SK-N-SH treated with all-trans-retinoic acid at 6 μM for 48 hours (cell line): ENCODE measurements around the gene CGB8.
A peak's percentile ranks its signal among the peaks of the same experiment; 100 is the strongest.

ENCODE experiments used
- ATAC-seq: fragments of 200-7000 bp; cut with Tn5 transposase; 3 replicates; pipeline ENCODE4 v1.9.1; 2020; ENCODE audit warnings: mild to moderate bottlenecking, moderate library complexity
- ARNTL ChIP-seq: fragments of 450-650 bp; formaldehyde crosslinking; IDR thresholded peaks from 2 replicates; pipeline ENCODE4 v1.5.0; 2020; ENCODE audit warnings: low read depth, mild to moderate bottlenecking, moderate library complexity, borderline replicate concordance
- BACH2 ChIP-seq: fragments of 250-450 bp; sonication (Bioruptor Pico); IDR thresholded peaks from 2 replicates; pipeline ENCODE4 v1.9.0; 2021; ENCODE audit warnings: mild to moderate bottlenecking, borderline replicate concordance
- CSDC2 ChIP-seq: fragments of 250-450 bp; sonication (Bioruptor Pico); IDR thresholded peaks from 2 replicates; pipeline ENCODE4 v1.5.0; 2020; ENCODE audit warnings: mild to moderate bottlenecking, moderate library complexity
- ESRRG ChIP-seq: fragments of 250-450 bp; sonication (Bioruptor Pico); IDR thresholded peaks from 2 replicates; pipeline ENCODE4 v1.6.1; 2021; ENCODE audit warnings: mild to moderate bottlenecking
- ISL1 ChIP-seq: fragments of 250-450 bp; sonication (Bioruptor Pico); IDR thresholded peaks from 2 replicates; pipeline ENCODE4 v2.1.2; 2022; ENCODE audit warnings: mild to moderate bottlenecking, moderate library complexity
- OSR1 ChIP-seq: fragments of 250-450 bp; sonication (Bioruptor Pico); IDR thresholded peaks from 2 replicates; pipeline ENCODE4 v1.8.0; 2022; ENCODE audit warnings: moderate library complexity, mild to moderate bottlenecking, inconsistent platforms
- PPARA ChIP-seq: fragments of 250-450 bp; sonication (Bioruptor Pico); IDR thresholded peaks from 2 replicates; pipeline ENCODE4 v1.5.0; 2020; ENCODE audit warnings: mild to moderate bottlenecking, borderline replicate concordance
- RARB ChIP-seq: fragments of 250-450 bp; sonication (Bioruptor Pico); IDR thresholded peaks from 2 replicates; pipeline ENCODE4 v1.8.0; 2021; ENCODE audit warnings: mild to moderate bottlenecking, moderate library complexity
- SNAI2 ChIP-seq: fragments of 250-450 bp; sonication (Bioruptor Pico); IDR thresholded peaks from 2 replicates; pipeline ENCODE4 v1.5.0; 2020; ENCODE audit warnings: mild to moderate bottlenecking, moderate library complexity
- TCF4 ChIP-seq: fragments of 250-450 bp; sonication (Bioruptor Pico); IDR thresholded peaks from 2 replicates; pipeline ENCODE4 v1.8.0; 2021; ENCODE audit warnings: mild to moderate bottlenecking, moderate library complexity, borderline replicate concordance
- TOX ChIP-seq: fragments of 250-450 bp; sonication (Bioruptor Pico); IDR thresholded peaks from 2 replicates; pipeline ENCODE4 v1.8.0; 2021; ENCODE audit warnings: mild to moderate bottlenecking, moderate library complexity, borderline replicate concordance
- ZC3H10 ChIP-seq: fragments of 250-450 bp; sonication (Bioruptor Pico); IDR thresholded peaks from 2 replicates; pipeline ENCODE4 v1.5.1; 2021; ENCODE audit warnings: mild to moderate bottlenecking, moderate library complexity
- ZFP3 ChIP-seq: fragments of 250-450 bp; sonication (Bioruptor Pico); IDR thresholded peaks from 2 replicates; pipeline ENCODE4 v1.5.0; 2020; ENCODE audit warnings: mild to moderate bottlenecking, moderate library complexity
- ZFP30 ChIP-seq: fragments of 450-650 bp; formaldehyde crosslinking; IDR thresholded peaks from 2 replicates; pipeline ENCODE4 v1.5.0; 2022; ENCODE audit warnings: mild to moderate bottlenecking, moderate library complexity
- ZNF565 ChIP-seq: fragments of 450-650 bp; formaldehyde crosslinking; conservative IDR thresholded peaks from 2 replicates; pipeline ENCODE4 v1.5.0; 2020; ENCODE audit warnings: low read depth, mild to moderate bottlenecking, moderate library complexity
- ZNF70 ChIP-seq: fragments of 450-650 bp; formaldehyde crosslinking; IDR thresholded peaks from 2 replicates; pipeline ENCODE4 v1.5.0; 2020; ENCODE audit warnings: mild to moderate bottlenecking, moderate library complexity
- TF ChIP-seq, protein P1 (sequence below): fragments of 250-450 bp; sonication (Bioruptor Pico); IDR thresholded peaks from 2 replicates; pipeline ENCODE4 v1.8.0; 2021; ENCODE audit warnings: low read depth, mild to moderate bottlenecking, moderate library complexity, borderline replicate concordance
- TF ChIP-seq, protein P2 (sequence below): fragments of 250-450 bp; sonication (Bioruptor Pico); IDR thresholded peaks from 2 replicates; pipeline ENCODE4 v1.5.0; 2020; ENCODE audit warnings: mild to moderate bottlenecking, moderate library complexity
- TF ChIP-seq, protein P3 (sequence below): fragments of 250-450 bp; sonication (Bioruptor Pico); IDR thresholded peaks from 2 replicates; pipeline ENCODE4 v1.5.1; 2021; ENCODE audit warnings: mild to moderate bottlenecking, moderate library complexity
- TF ChIP-seq, protein P4 (sequence below): fragments of 250-450 bp; sonication (Bioruptor Pico); IDR thresholded peaks from 2 replicates; pipeline ENCODE4 v1.8.0; 2020; ENCODE audit warnings: mild to moderate bottlenecking, moderate library complexity, borderline replicate concordance

CGB8 gene

DNA sequence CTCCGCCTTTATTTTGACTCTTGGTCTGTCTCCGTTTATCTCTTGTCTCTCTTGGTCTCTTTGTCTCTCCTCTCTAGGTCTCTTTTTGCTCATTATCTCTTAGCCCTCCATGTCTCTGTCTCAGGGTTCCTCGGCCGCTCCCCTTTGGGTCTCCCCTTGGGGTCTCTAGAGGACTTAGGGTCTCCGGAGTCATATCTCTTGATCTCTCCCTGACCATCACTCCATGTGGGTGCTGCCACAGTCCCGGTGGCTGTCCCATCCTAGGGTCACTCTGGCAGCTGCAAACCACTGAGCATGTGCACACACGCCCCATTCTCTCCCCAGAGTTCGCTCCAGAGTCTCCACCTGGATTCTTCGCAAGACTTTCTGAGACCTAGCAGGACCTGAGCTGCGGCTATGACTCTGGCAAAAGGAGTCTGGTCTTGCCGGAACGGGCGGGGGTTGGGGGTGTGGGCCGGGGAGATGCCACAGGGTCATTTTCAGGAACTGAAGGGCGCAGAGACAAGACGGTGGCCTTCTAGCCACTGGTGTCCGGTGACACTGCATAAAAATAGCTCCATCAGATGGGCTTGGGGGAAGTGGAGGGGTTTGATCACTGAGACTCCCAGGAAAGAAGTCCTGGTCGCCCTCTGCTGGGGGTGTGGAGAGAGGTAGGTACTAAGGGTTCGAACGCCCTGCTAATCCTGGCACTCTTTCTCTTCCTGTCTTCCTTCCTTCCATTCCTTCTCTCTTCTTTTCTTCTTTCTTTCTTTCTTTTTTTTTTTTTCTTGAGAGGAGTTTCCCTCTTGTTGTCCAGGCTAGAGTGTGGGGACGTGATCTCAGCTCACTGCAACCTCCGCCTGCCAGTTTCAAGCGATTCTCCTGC, 24.8 kb upstream of the CGB8 start:
- TF ChIP-seq OSR1, result no peak
- no peak for TF ChIP-seq ZNF565 (CRISPR knock-in tag)
- TF ChIP-seq PPARA, result no peak
- TF ChIP-seq RARB (CRISPR knock-in tag), result no peak
- no peak for TF ChIP-seq ZNF70 (CRISPR knock-in tag)
- TF ChIP-seq TOX (CRISPR knock-in tag), result no peak
- no peak for TF ChIP-seq ISL1 (CRISPR knock-in tag)
- TF ChIP-seq ESRRG, result no peak
- no peak for TF ChIP-seq CSDC2 (CRISPR knock-in tag)
- TF ChIP-seq ARNTL (CRISPR knock-in tag), result no peak
- TF ChIP-seq, protein P1, sequence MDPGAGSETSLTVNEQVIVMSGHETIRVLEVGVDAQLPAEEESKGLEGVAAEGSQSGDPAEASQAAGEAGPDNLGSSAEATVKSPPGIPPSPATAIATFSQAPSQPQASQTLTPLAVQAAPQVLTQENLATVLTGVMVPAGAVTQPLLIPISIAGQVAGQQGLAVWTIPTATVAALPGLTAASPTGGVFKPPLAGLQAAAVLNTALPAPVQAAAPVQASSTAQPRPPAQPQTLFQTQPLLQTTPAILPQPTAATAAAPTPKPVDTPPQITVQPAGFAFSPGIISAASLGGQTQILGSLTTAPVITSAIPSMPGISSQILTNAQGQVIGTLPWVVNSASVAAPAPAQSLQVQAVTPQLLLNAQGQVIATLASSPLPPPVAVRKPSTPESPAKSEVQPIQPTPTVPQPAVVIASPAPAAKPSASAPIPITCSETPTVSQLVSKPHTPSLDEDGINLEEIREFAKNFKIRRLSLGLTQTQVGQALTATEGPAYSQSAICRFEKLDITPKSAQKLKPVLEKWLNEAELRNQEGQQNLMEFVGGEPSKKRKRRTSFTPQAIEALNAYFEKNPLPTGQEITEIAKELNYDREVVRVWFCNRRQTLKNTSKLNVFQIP, result no peak
- no peak for TF ChIP-seq SNAI2 (CRISPR knock-in tag)
- TF ChIP-seq ZC3H10 (CRISPR knock-in tag), result no peak
- TF ChIP-seq BACH2, result no peak
- no peak for TF ChIP-seq ZFP3 (CRISPR knock-in tag)
- no peak for TF ChIP-seq ZFP30 (CRISPR knock-in tag)
- TF ChIP-seq, protein P2, sequence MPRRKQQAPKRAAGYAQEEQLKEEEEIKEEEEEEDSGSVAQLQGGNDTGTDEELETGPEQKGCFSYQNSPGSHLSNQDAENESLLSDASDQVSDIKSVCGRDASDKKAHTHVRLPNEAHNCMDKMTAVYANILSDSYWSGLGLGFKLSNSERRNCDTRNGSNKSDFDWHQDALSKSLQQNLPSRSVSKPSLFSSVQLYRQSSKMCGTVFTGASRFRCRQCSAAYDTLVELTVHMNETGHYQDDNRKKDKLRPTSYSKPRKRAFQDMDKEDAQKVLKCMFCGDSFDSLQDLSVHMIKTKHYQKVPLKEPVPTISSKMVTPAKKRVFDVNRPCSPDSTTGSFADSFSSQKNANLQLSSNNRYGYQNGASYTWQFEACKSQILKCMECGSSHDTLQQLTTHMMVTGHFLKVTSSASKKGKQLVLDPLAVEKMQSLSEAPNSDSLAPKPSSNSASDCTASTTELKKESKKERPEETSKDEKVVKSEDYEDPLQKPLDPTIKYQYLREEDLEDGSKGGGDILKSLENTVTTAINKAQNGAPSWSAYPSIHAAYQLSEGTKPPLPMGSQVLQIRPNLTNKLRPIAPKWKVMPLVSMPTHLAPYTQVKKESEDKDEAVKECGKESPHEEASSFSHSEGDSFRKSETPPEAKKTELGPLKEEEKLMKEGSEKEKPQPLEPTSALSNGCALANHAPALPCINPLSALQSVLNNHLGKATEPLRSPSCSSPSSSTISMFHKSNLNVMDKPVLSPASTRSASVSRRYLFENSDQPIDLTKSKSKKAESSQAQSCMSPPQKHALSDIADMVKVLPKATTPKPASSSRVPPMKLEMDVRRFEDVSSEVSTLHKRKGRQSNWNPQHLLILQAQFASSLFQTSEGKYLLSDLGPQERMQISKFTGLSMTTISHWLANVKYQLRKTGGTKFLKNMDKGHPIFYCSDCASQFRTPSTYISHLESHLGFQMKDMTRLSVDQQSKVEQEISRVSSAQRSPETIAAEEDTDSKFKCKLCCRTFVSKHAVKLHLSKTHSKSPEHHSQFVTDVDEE (CRISPR knock-in tag), result no peak
- TF ChIP-seq, protein P3, sequence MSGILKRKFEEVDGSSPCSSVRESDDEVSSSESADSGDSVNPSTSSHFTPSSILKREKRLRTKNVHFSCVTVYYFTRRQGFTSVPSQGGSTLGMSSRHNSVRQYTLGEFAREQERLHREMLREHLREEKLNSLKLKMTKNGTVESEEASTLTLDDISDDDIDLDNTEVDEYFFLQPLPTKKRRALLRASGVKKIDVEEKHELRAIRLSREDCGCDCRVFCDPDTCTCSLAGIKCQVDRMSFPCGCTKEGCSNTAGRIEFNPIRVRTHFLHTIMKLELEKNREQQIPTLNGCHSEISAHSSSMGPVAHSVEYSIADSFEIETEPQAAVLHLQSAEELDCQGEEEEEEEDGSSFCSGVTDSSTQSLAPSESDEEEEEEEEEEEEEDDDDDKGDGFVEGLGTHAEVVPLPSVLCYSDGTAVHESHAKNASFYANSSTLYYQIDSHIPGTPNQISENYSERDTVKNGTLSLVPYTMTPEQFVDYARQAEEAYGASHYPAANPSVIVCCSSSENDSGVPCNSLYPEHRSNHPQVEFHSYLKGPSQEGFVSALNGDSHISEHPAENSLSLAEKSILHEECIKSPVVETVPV (CRISPR knock-in tag), result no peak
- TF ChIP-seq TCF4, result no peak
- TF ChIP-seq, protein P4, sequence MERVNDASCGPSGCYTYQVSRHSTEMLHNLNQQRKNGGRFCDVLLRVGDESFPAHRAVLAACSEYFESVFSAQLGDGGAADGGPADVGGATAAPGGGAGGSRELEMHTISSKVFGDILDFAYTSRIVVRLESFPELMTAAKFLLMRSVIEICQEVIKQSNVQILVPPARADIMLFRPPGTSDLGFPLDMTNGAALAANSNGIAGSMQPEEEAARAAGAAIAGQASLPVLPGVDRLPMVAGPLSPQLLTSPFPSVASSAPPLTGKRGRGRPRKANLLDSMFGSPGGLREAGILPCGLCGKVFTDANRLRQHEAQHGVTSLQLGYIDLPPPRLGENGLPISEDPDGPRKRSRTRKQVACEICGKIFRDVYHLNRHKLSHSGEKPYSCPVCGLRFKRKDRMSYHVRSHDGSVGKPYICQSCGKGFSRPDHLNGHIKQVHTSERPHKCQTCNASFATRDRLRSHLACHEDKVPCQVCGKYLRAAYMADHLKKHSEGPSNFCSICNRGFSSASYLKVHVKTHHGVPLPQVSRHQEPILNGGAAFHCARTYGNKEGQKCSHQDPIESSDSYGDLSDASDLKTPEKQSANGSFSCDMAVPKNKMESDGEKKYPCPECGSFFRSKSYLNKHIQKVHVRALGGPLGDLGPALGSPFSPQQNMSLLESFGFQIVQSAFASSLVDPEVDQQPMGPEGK (CRISPR knock-in tag), result no peak
- TF ChIP-seq, all 23 proteins: peak for 0
- ATAC-seq, result peak; percentile 60

DNA sequence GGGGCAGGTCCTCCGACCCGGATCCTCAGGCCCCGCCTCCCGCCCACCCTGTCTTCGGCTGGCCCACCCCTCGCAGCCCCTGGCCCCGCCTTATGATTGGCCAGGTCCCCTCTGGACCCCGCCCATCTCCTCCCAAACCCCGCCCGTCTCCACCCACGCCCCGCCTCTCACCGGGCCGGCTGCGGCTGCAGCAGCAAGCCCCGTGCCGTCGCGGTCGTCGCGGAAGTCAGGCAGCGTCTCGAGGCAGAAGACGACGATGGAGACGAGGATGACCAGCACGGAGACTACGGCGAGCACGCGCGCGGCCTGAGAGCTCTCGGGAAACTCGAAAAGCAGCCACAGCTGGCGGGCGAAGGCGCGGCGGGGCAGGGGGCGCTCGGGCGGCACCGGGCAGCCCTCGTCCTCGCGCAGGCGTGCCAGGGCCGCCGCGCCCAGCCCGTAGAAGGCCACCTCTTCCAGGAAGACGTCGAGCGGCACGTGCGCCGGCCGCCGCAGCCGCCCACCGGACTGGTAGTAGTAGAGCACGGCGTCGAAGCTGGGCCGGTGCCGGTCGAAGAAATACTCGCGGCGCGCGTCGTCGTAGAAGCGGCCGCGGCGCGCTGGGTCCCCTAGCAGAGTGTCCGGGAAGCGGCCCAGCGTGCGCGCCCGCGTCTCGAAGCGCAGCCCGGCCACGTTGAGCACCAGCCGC, 23.1 kb upstream of the CGB8 start:
- ATAC-seq, result peak; percentile 17
- TF ChIP-seq, protein P2 (CRISPR knock-in tag), result no peak
- TF ChIP-seq RARB (CRISPR knock-in tag) (no peak), ISL1 (CRISPR knock-in tag) (no peak), ZNF70 (CRISPR knock-in tag) (no peak), ZNF565 (CRISPR knock-in tag) (no peak)
